Naive B cell (primary cell): Measurements from ENCODE around the gene CDC45. TPM values are rescaled to one million over a fixed set of nuclear protein-coding genes. Genes with fewer than 3 reads are reported as not detected.

ENCODE experiments used
- ATAC-seq, 2 donors: fragments of 150-1000 bp; cut with Tn5 transposase; 2 replicates each; pipeline ENCODE4 v1.10.0; 2021; ENCODE audit warnings: low read depth in 2 of 2, mild to moderate bottlenecking in 2 of 2, moderate library complexity in 2 of 2
- DNase-seq: peaks from one replicate; pipeline ENCODE4 v3.0.0; 2022
- H3K27ac Mint-ChIP-seq, 6 donors: one replicate each; pipeline ENCODE4 v1.8.0; 2020 to 2022; ENCODE audit warnings: mild to moderate bottlenecking in 6 of 6, mixed read lengths in 6 of 6, moderate library complexity in 5 of 6, inconsistent platforms in 2 of 6
- H3K27me3 Mint-ChIP-seq, 3 donors: one replicate each; pipeline ENCODE4 v1.8.0; 2021 to 2022; ENCODE audit warnings: mixed read lengths in 3 of 3, mild to moderate bottlenecking in 1 of 3
- H3K36me3 Mint-ChIP-seq, 2 donors: one replicate each; pipeline ENCODE4 v1.8.0; 2020 to 2022; ENCODE audit warnings: mixed read lengths in 2 of 2, inconsistent platforms in 1 of 2, mild to moderate bottlenecking in 1 of 2
- H3K4me1 Mint-ChIP-seq, 3 donors: one replicate each; pipeline ENCODE4 v1.8.0; 2020 to 2022; ENCODE audit warnings: mixed read lengths in 3 of 3, inconsistent platforms in 1 of 3, mild to moderate bottlenecking in 1 of 3, moderate library complexity in 1 of 3
- H3K4me3 Mint-ChIP-seq, 8 donors: one replicate each; pipeline ENCODE4 v1.8.0; 2020 to 2022; ENCODE audit warnings: mild to moderate bottlenecking in 8 of 8, mixed read lengths in 8 of 8, moderate library complexity in 8 of 8, inconsistent platforms in 2 of 8
- H3K9me3 Mint-ChIP-seq, 7 donors: one replicate each; pipeline ENCODE4 v1.8.0; 2020 to 2022; ENCODE audit warnings: mixed read lengths in 7 of 7, mild to moderate bottlenecking in 5 of 7, inconsistent platforms in 2 of 7, moderate library complexity in 1 of 7
- polyA plus RNA-seq, 6 donors: library from polyadenylated mRNA; unstranded; fragments of 300-500 nt; fragmentation: Illumina TruSeq; gene quantifications; one replicate each; pipeline ENCODE4 v1.2.3, GENCODE V29; 2021; ENCODE audit warnings: low read depth in 6 of 6

Gene CDC45
- polyA plus RNA-seq, 6 donors from 2014 or later, result 0.28 to 0.44 TPM; not detected in 4

- Mint-ChIP-seq H3K9me3 (no peaks in the 10 kb centered on the region), H3K4me1 (peaks cover 23 to 31% (median 25%) of the 10 kb centered on the region in 3 donors), H3K36me3 (no peaks in the 10 kb centered on the region), H3K27ac (no peak overlapping the region), H3K27me3 (no peaks in the 10 kb centered on the region), H3K4me3 (peak overlapping the region in 5 of 8 donors; percentile 89 to 98 (median 98))
- no peak for DNase-seq
- ATAC-seq, result no peak
Measured at GRCh38 chr22:19480789-19481188, 1.1 kb downstream of the CDC45 start.

GRCh38 chr22:19482297-19482696 lies 2.6 kb downstream of the CDC45 start:
- H3K4me1 Mint-ChIP-seq, result peaks cover 17 to 24% (median 22%) of the 10 kb centered on the region in 3 donors
- H3K9me3 Mint-ChIP-seq, result no peaks in the 10 kb centered on the region
- H3K27me3 Mint-ChIP-seq, result no peaks in the 10 kb centered on the region
- ATAC-seq (no peak), DNase-seq (no peak)
- peak overlapping the region in 1 of 8 donors; percentile 23 for H3K4me3 Mint-ChIP-seq
- H3K27ac Mint-ChIP-seq, result no peak overlapping the region
- no peaks in the 10 kb centered on the region for H3K36me3 Mint-ChIP-seq

- H3K36me3 Mint-ChIP-seq, result no peaks in the 10 kb centered on the region
- no peak overlapping the region for H3K4me3 Mint-ChIP-seq
- H3K4me1 Mint-ChIP-seq, result peaks cover 8 to 13% (median 11%) of the 10 kb centered on the region in 3 donors
- H3K9me3 Mint-ChIP-seq, result no peaks in the 10 kb centered on the region
- DNase-seq (no peak), ATAC-seq (no peak)
- no peak overlapping the region for H3K27ac Mint-ChIP-seq
- H3K27me3 Mint-ChIP-seq, result no peaks in the 10 kb centered on the region
Measured at GRCh38 chr22:19483481-19484244, 3.9 kb downstream of the CDC45 start.

GRCh38 chr22:19488285-19488684 lies 8.6 kb downstream of the CDC45 start:
- H3K27ac Mint-ChIP-seq, result no peak overlapping the region

GRCh38 chr22:19488884-19489843 lies 9.4 kb downstream of the CDC45 start:
- ATAC-seq (peak in 1 of 2 donors; percentile 39), DNase-seq (no peak)
- Mint-ChIP-seq H3K36me3 (no peaks in the 10 kb centered on the region), H3K9me3 (no peaks in the 10 kb centered on the region), H3K4me1 (no peaks in the 10 kb centered on the region), H3K27ac (no peak overlapping the region), H3K4me3 (no peak overlapping the region), H3K27me3 (no peaks in the 10 kb centered on the region)

More at GRCh38 chr22:19488285-19488684, 8.6 kb downstream of the CDC45 start:
- Mint-ChIP-seq H3K27me3 (no peaks in the 10 kb centered on the region), H3K4me1 (no peaks in the 10 kb centered on the region), H3K36me3 (no peaks in the 10 kb centered on the region), H3K4me3 (no peak overlapping the region), H3K9me3 (no peaks in the 10 kb centered on the region)
- ATAC-seq, result no peak
- DNase-seq, result no peak

- DNase-seq (no peak), ATAC-seq (no peak)
- Mint-ChIP-seq H3K27me3 (no peaks in the 10 kb centered on the region), H3K4me1 (no peaks in the 10 kb centered on the region), H3K36me3 (no peaks in the 10 kb centered on the region), H3K9me3 (no peaks in the 10 kb centered on the region), H3K27ac (no peak overlapping the region), H3K4me3 (no peak overlapping the region)
Measured at GRCh38 chr22:19490628-19491230, 11.0 kb downstream of the CDC45 start.

- DNase-seq, result no peak
- Mint-ChIP-seq H3K36me3 (no peaks in the 10 kb centered on the region), H3K9me3 (no peaks in the 10 kb centered on the region), H3K4me3 (no peak overlapping the region), H3K4me1 (no peaks in the 10 kb centered on the region), H3K27me3 (no peaks in the 10 kb centered on the region), H3K27ac (no peak overlapping the region)
- ATAC-seq, result no peak
Measured at GRCh38 chr22:19492504-19493174, 12.9 kb downstream of the CDC45 start.

GRCh38 chr22:19494001-19494560 lies 14.4 kb downstream of the CDC45 start:
- H3K4me3 Mint-ChIP-seq, result no peak overlapping the region
- H3K4me1 Mint-ChIP-seq, result no peaks in the 10 kb centered on the region
- H3K36me3 Mint-ChIP-seq, result no peaks in the 10 kb centered on the region
- no peaks in the 10 kb centered on the region for H3K9me3 Mint-ChIP-seq
- H3K27ac Mint-ChIP-seq, result no peak overlapping the region
- no peak for ATAC-seq
- DNase-seq, result no peak
- H3K27me3 Mint-ChIP-seq, result no peaks in the 10 kb centered on the region

- Mint-ChIP-seq H3K4me3 (no peak overlapping the region), H3K9me3 (no peaks in the 10 kb centered on the region), H3K27me3 (no peaks in the 10 kb centered on the region), H3K27ac (peak overlapping the region in 1 of 6 donors; percentile 78), H3K36me3 (no peaks in the 10 kb centered on the region), H3K4me1 (no peaks in the 10 kb centered on the region)
- ATAC-seq, result no peak
- DNase-seq, result no peak
Measured at GRCh38 chr22:19494676-19495173, 15.0 kb downstream of the CDC45 start.

GRCh38 chr22:19495562-19496323 lies 16.0 kb downstream of the CDC45 start:
- H3K4me3 Mint-ChIP-seq, result no peak overlapping the region
- H3K4me1 Mint-ChIP-seq, result no peaks in the 10 kb centered on the region
- no peaks in the 10 kb centered on the region for H3K36me3 Mint-ChIP-seq
- H3K27ac Mint-ChIP-seq, result peak overlapping the region in 2 of 6 donors; percentile 17 to 66
- DNase-seq, result no peak
- no peaks in the 10 kb centered on the region for H3K9me3 Mint-ChIP-seq
- no peaks in the 10 kb centered on the region for H3K27me3 Mint-ChIP-seq
- ATAC-seq, result no peak

- no peaks in the 10 kb centered on the region for H3K9me3 Mint-ChIP-seq
- H3K27me3 Mint-ChIP-seq, result no peaks in the 10 kb centered on the region
- ATAC-seq (no peak), DNase-seq (no peak)
- H3K4me3 Mint-ChIP-seq, result no peak overlapping the region
- H3K27ac Mint-ChIP-seq, result peak overlapping the region in 1 of 6 donors; percentile 17
- no peaks in the 10 kb centered on the region for H3K36me3 Mint-ChIP-seq
- no peaks in the 10 kb centered on the region for H3K4me1 Mint-ChIP-seq
Measured at GRCh38 chr22:19496324-19496630, 16.6 kb downstream of the CDC45 start.

GRCh38 chr22:19497245-19497644 lies 17.5 kb downstream of the CDC45 start:
- ATAC-seq (no peak), DNase-seq (no peak)

More at GRCh38 chr22:19497245-19497644, 17.5 kb downstream of the CDC45 start:
- H3K27ac Mint-ChIP-seq, result no peak overlapping the region
- H3K27me3 Mint-ChIP-seq, result no peaks in the 10 kb centered on the region
- H3K9me3 Mint-ChIP-seq, result no peaks in the 10 kb centered on the region
- no peaks in the 10 kb centered on the region for H3K36me3 Mint-ChIP-seq
- H3K4me1 Mint-ChIP-seq, result no peaks in the 10 kb centered on the region
- H3K4me3 Mint-ChIP-seq, result no peak overlapping the region
